Breast epithelium (tissue), 4 donors: ENCODE results near the gene NOL7. TPM values are rescaled to one million over a fixed set of nuclear protein-coding genes. Genes with fewer than 3 reads are reported as not detected.

ENCODE experiments used
- DNase-seq, 2 donors: peaks; one replicate each; pipeline ENCODE4 v3.0.0-alpha.2; 2019; ENCODE audit warnings: low spot score in 2 of 2
- H3K27ac ChIP-seq, 2 donors: fragments of 200-600 bp; sonication (generic) in 1 of 2; one replicate each; pipeline ENCODE4 v1.5.1; 2016 to 2019; ENCODE audit warnings: mild to moderate bottlenecking in 1 of 2
- H3K27me3 ChIP-seq, 2 donors: fragments of 200-600 bp; sonication (generic) in 1 of 2; one replicate each; pipeline versions ENCODE4 v1.5.1 to v1.6.0; 2017 to 2019; ENCODE audit warnings: control low read depth in 1 of 2, mild to moderate bottlenecking in 1 of 2
- H3K36me3 ChIP-seq: fragments of 200-600 bp; one replicate; pipeline ENCODE4 v1.5.1; 2019
- H3K4me1 ChIP-seq, 2 donors: fragments of 200-600 bp; sonication (generic); one replicate each; pipeline ENCODE4 v1.5.1; 2016 to 2019; ENCODE audit warnings: control low read depth in 1 of 2
- H3K4me3 ChIP-seq, 3 donors: fragments of 200-600 bp; sonication (generic); 1 replicate in 2 of 3; 2 replicates in 1 of 3; pipeline ENCODE4 v1.5.1; 2016 to 2019; ENCODE audit warnings: mild to moderate bottlenecking in 3 of 3, moderate library complexity in 2 of 3
- H3K9me3 ChIP-seq, 2 donors: fragments of 200-600 bp; sonication (generic) in 1 of 2; one replicate each; pipeline ENCODE4 v1.5.1; 2016 to 2019; ENCODE audit warnings: control low read depth in 1 of 2
- CTCF ChIP-seq, 3 donors: fragments of 450-650 bp; IDR thresholded peaks; one replicate each; pipeline ENCODE4 v1.5.1; 2016 to 2017; ENCODE audit warnings: antibody characterized with exemption in 3 of 3, mild to moderate bottlenecking in 3 of 3, moderate library complexity in 3 of 3
- POLR2A ChIP-seq: fragments of 450-650 bp; IDR thresholded peaks from one replicate; pipeline ENCODE4 v1.6.1; 2016; ENCODE audit warnings: antibody characterized with exemption, mild to moderate bottlenecking, moderate library complexity
- POLR2AphosphoS5 ChIP-seq, 3 donors: sonication (generic); formaldehyde crosslinking; IDR thresholded peaks; one replicate each; pipeline ENCODE4 v1.6.1; 2017; ENCODE audit warnings: antibody characterized with exemption in 3 of 3
- intact Hi-C: fragments of 100-400 bp; cut with DNase I; formaldehyde crosslinking; loops from one replicate; pipeline ENCODE4 v1.15.1; 2023; ENCODE audit warnings: low total_unique reads
- total RNA-seq, 3 donors: library from RNA; depleted of rRNA; stranded (reverse); fragments of >200 nt; gene quantifications; one replicate each; pipeline ENCODE4 v1.1.0, GENCODE V29; 2016

Gene NOL7
- total RNA-seq, 3 donors from 2014 or later = 75.7 to 83.4 (median 80.5) TPM

DNA sequence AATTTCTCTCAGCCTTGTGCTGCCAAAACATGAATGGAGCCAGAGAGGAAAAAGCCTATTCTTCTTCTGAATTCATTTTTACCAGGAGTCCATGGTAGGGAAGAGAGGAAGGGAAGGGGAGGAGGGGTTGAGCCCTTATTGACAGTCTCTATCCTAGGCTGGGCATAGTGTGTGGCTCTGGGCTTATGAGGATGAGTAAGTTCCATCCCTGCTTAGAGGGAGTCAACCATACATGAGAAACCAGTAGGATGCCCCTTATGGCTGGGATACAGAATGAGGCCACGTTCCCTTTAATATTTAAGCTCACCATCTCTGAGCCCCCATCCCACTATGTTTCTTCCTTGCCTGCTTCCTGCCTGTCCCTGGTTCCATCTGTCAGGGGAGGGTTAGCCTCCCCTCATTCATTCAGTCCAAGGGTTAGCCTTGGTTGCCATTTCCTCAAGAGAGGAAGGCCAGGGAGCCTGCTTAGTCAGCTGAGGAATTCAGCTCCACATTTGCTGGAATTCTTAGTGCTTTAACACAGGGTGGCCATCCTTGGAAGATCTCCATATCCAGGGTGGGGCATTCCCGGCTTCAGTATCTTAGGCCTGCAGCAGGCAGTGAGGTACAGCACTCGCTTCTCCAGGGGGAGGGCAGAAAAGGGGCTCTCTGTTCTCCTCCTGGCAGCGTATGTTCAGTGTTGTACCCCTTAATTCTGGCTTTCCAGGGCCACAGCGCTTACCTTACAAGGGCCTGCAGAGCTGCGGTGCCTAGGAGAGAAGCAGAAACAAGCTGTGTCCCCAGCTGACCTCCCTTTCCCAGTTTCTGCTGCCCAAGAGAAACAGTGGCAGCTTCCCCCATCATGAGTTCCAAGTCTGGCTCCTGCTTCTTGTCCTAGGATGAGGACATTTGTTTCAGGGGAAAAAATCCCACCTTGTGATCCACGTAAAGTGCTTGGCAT is 28.3 kb upstream of the NOL7 start:
- no peak for DNase-seq
- intact Hi-C loops = no loop called here
- Histone ChIP-seq H3K27ac (no peak overlapping the region), H3K4me3 (no peak overlapping the region), H3K4me1 (no peaks in the 10 kb centered on the region), H3K36me3 (no peaks in the 10 kb centered on the region), H3K9me3 (no peaks in the 10 kb centered on the region), H3K27me3 (no peaks in the 10 kb centered on the region)
- TF ChIP-seq CTCF (IDR thresholded peaks at IDR 0.05) = no peak
- no peak for TF ChIP-seq POLR2AphosphoS5 (IDR thresholded peaks at IDR 0.05)
- TF ChIP-seq POLR2A = no peak

DNA sequence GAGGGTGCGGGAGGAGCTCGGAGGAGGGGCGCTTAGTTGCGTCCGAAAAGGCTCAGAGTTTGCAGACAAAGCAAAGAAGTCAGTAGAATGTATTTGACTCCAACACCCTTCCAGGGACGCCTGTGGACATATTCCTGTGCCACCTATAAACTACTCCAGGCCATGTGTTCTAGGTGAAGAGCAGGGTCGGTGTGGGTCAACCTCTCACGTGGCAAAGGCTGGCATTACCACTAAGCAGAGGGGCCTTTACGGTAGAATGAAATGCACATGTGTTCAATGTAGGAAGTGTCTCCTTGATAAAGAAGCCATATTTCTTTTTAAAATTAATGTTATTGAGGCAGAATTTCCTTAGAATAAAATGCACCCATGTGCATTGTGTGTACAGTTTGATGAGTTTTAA is 25.3 kb upstream of the NOL7 start:
- TF ChIP-seq CTCF (IDR thresholded peaks at IDR 0.05) = no peak
- no peak for TF ChIP-seq POLR2AphosphoS5 (IDR thresholded peaks at IDR 0.05)
- TF ChIP-seq POLR2A = no peak

GRCh38 chr6:13590574-13591153 is 24.5 kb upstream of the NOL7 start:
- H3K9me3 ChIP-seq = no peaks in the 10 kb centered on the region
- H3K4me3 ChIP-seq = no peak overlapping the region
- DNase-seq = no peak
- intact Hi-C loops = no loop called here
- H3K36me3 ChIP-seq = no peaks in the 10 kb centered on the region
- no peaks in the 10 kb centered on the region for H3K4me1 ChIP-seq
- TF ChIP-seq POLR2AphosphoS5 (IDR thresholded peaks at IDR 0.05) (no peak), POLR2A (no peak), CTCF (IDR thresholded peaks at IDR 0.05) (no peak)
- no peak overlapping the region for H3K27ac ChIP-seq
- H3K27me3 ChIP-seq = no peaks in the 10 kb centered on the region

More for the DNA sequence above, 25.3 kb upstream of the NOL7 start:
- H3K36me3 ChIP-seq = no peaks in the 10 kb centered on the region
- no peaks in the 10 kb centered on the region for H3K9me3 ChIP-seq
- intact Hi-C loops = no loop called here
- no peak overlapping the region for H3K4me3 ChIP-seq
- no peaks in the 10 kb centered on the region for H3K4me1 ChIP-seq
- no peak overlapping the region for H3K27ac ChIP-seq
- no peaks in the 10 kb centered on the region for H3K27me3 ChIP-seq
- DNase-seq = no peak

DNA sequence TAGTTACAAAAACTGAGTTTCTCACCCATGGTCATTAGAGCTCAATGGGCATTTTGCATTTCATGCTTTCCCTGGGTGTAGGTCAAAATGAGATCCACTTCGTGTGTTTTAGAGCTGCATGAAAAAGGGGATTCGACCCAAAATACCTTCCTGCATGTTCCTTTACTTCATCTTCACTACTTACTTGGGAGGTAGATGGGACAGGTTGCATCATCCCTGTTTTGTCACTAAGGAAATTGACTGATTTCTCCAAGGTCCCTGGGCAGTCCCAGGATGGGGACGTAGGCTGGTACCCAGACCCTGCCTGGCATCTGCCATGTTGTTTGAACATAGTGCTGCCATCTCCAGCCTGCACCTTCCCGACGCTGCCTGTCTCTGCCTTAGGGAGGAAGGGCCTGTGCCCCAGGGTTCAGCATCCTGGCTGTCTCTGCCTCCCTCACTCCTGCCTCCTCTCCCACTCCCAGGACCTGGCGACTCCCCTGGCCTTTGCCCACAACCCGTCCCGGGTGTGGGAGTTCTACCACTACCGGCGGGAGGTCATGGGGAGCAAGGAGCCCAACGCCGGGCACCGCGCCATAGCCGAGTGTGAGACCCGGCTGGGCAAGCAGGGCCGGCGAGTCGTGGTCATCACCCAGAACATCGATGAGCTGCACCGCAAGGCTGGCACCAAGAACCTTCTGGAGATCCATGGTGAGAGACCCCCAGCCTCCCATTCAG is 23.8 kb upstream of the NOL7 start:
- Histone ChIP-seq H3K36me3 (no peaks in the 10 kb centered on the region), H3K4me1 (no peaks in the 10 kb centered on the region), H3K27ac (no peak overlapping the region), H3K9me3 (no peaks in the 10 kb centered on the region), H3K4me3 (no peak overlapping the region), H3K27me3 (no peaks in the 10 kb centered on the region)
- DNase-seq = no peak
- TF ChIP-seq POLR2AphosphoS5 (IDR thresholded peaks at IDR 0.05) = no peak
- no peak for TF ChIP-seq POLR2A
- no peak for TF ChIP-seq CTCF (IDR thresholded peaks at IDR 0.05)
- intact Hi-C loops = no loop called here
